Gastroesophageal sphincter (tissue), 4 donors: ENCODE measurements around the gene ANKRD33. TPM values are rescaled to one million over a fixed set of nuclear protein-coding genes. Genes with fewer than 3 reads are reported as not detected.

Experiments
- ATAC-seq: fragments of 150-250 bp; one replicate; pipeline ENCODE4 v1.9.1; 2016; ENCODE audit warnings: mild to moderate bottlenecking, moderate library complexity
- H3K27ac ChIP-seq, 4 donors: fragments of 200-600 bp; sonication (generic) in 3 of 4; 1 replicate in 3 of 4; 2 replicates in 1 of 4; pipeline ENCODE4 v1.5.1; 2016 to 2019
- H3K27me3 ChIP-seq: fragments of 200-600 bp; sonication (generic); one replicate; pipeline ENCODE4 v1.5.1; 2019
- H3K36me3 ChIP-seq, 2 donors: fragments of 200-600 bp; sonication (generic); one replicate each; pipeline ENCODE4 v1.5.1; 2019; ENCODE audit warnings: control low read depth in 1 of 2
- H3K4me1 ChIP-seq, 3 donors: fragments of 200-600 bp; sonication (generic); 1 replicate in 2 of 3; 2 replicates in 1 of 3; pipeline ENCODE4 v1.5.1; 2016 to 2019; ENCODE audit warnings: control low read depth in 2 of 3
- H3K4me3 ChIP-seq, 2 donors: fragments of 200-600 bp; sonication (generic); one replicate each; pipeline ENCODE4 v1.5.1; 2019; ENCODE audit warnings: mild to moderate bottlenecking in 1 of 2, moderate library complexity in 1 of 2
- H3K9me3 ChIP-seq, 3 donors: fragments of 200-600 bp; sonication (generic); one replicate each; pipeline ENCODE4 v1.5.1; 2017 to 2019; ENCODE audit warnings: control low read depth in 2 of 3
- EP300 ChIP-seq: sonication (generic); formaldehyde crosslinking; IDR thresholded peaks from one replicate; pipeline ENCODE4 v1.6.1; 2017; ENCODE audit warnings: antibody characterized with exemption, mild to moderate bottlenecking
- POLR2A ChIP-seq, 2 donors: fragments of 450-650 bp; IDR thresholded peaks; one replicate each; pipeline ENCODE4 v1.6.1; 2017; ENCODE audit warnings: antibody characterized with exemption in 2 of 2, mild to moderate bottlenecking in 2 of 2, moderate library complexity in 1 of 2
- POLR2AphosphoS5 ChIP-seq: sonication (generic); formaldehyde crosslinking; IDR thresholded peaks from one replicate; pipeline ENCODE4 v1.6.1; 2017; ENCODE audit warnings: antibody characterized with exemption
- WGBS, 2 donors: methylation state at CpG; one replicate each; pipeline ENCODE4 v1.1.5; 2018; ENCODE audit warnings: low coverage in 1 of 2; 5-methylcytosine and 5-hydroxymethylcytosine counted together
- total RNA-seq, 4 donors: library from RNA; depleted of rRNA; stranded (reverse); fragments of >200 nt; gene quantifications; one replicate each; pipeline ENCODE4 v1.1.0, GENCODE V29; 2016
- TF ChIP-seq, protein P1 (sequence below), 4 experiments: fragments of 200-600 bp in 2 of 4; fragments of 450-650 bp in 2 of 4; sonication (generic) in 1 of 4; IDR thresholded peaks; one replicate each; pipeline ENCODE4 v1.5.1; 2017 to 2019; ENCODE audit warnings: antibody characterized with exemption in 4 of 4, mild to moderate bottlenecking in 2 of 4, moderate library complexity in 2 of 4

The ANKRD33 gene, protein sequence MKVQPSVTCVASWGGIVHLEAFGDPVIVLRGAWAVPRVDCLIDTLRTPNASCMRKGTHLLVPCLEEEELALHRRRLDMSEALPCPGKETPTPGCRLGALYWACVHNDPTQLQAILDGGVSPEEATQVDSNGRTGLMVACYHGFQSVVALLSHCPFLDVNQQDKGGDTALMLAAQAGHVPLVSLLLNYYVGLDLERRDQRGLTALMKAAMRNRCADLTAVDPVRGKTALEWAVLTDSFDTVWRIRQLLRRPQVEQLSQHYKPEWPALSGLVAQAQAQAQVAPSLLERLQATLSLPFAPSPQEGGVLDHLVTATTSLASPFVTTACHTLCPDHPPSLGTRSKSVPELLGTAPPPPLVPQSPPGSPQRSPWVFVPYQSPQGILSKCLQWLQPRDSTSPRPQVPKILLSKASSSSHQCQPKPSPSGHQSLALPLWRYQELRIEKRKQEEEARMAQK
- not detected for total RNA-seq

DNA sequence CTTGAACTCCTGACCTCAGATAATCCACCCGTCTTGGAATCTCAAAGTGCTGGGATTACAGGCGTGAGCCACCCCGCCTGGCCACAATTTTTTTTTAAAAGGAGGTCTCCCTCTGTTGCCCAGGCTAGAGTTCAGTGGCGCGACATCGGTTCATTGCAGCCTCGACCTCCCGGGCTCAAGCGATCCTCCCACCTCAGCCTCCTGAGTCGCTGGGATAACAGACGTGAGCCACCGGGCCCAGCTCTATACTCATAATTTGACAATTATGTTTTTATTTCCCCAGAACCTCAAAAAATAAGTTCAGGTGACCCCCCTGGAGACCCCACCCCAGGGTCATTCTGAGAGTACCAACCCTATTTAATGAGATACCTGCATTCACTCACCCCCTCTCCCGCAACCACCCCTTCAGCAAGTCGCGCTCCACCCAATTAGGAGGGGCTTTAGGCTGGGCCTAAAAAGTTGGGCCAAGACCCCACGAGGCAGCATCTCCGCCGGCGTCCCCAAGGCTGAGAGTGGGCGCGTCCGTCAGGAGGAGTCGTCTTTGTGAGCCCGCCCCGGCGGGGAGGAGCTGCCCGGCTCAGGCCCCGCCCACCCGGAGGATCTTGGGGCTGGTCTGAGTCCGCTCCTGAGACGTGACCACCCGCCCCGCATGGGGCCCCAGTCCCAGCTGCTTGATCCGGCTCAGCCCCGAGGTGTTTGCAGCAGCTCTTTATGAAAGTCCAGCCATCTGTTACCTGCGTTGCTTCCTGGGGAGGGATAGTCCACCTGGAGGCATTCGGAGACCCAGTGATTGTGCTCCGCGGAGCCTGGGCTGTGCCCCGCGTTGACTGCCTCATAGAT, at the start of gene ANKRD33:
ANKRD33 (plus strand) TSS at position 628 of the 840 bp plus-strand sequence; CDS start at position 712, 84 bp downstream.
- no peak within 1 kb of the TSS for H3K27ac ChIP-seq

DNA sequence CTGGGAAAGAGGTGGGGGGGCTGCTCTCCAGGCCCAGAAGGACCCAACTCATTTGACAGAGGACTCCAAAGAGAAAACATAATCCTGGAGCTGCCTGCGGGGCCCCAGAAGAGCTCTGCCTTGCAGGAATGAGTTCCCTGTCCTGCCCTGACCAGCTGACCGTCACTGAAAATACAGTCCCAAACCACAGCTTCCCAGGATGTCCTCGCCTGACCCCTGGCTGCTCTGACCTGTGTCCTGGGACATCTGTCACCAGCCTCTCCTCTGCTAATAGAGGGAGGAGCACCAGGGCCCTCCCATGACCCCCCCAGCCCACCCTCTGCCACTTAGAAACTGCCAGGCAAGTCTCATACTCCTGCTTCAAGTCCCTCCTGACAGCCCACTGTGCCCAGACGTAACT, 49.1 kb upstream of the ANKRD33 start:
- Histone ChIP-seq H3K27me3 (peaks cover 80% of the 10 kb centered on the region), H3K27ac (no peak overlapping the region), H3K9me3 (no peaks in the 10 kb centered on the region), H3K4me3 (no peak overlapping the region), H3K36me3 (no peaks in the 10 kb centered on the region), H3K4me1 (no peaks in the 10 kb centered on the region)
- TF ChIP-seq POLR2A (IDR thresholded peaks at IDR 0.05) = no peak
- TF ChIP-seq EP300 = no peak
- no peak for TF ChIP-seq POLR2AphosphoS5
- TF ChIP-seq, protein P1, sequence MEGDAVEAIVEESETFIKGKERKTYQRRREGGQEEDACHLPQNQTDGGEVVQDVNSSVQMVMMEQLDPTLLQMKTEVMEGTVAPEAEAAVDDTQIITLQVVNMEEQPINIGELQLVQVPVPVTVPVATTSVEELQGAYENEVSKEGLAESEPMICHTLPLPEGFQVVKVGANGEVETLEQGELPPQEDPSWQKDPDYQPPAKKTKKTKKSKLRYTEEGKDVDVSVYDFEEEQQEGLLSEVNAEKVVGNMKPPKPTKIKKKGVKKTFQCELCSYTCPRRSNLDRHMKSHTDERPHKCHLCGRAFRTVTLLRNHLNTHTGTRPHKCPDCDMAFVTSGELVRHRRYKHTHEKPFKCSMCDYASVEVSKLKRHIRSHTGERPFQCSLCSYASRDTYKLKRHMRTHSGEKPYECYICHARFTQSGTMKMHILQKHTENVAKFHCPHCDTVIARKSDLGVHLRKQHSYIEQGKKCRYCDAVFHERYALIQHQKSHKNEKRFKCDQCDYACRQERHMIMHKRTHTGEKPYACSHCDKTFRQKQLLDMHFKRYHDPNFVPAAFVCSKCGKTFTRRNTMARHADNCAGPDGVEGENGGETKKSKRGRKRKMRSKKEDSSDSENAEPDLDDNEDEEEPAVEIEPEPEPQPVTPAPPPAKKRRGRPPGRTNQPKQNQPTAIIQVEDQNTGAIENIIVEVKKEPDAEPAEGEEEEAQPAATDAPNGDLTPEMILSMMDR (IDR thresholded peaks at IDR 0.05) = no peak
- ATAC-seq = peak; percentile 28
- WGBS, 2 donors = 40% methylated on average over 1 of the region's 4 CpGs; no CpG with 5 or more reads in 1 of the 2 donors

More for the DNA sequence above, at the start of gene ANKRD33:
- TF ChIP-seq EP300 = no peak
- TF ChIP-seq, protein P1 (IDR thresholded peaks at IDR 0.05) = no peak
- no peak for TF ChIP-seq POLR2A (IDR thresholded peaks at IDR 0.05)
- no peak for TF ChIP-seq POLR2AphosphoS5
- ATAC-seq = no peak
- WGBS, 2 donors = 75 to 88% methylated on average over 4 to 13 of the region's 41 CpGs
- Histone ChIP-seq H3K9me3 (no peaks in the 10 kb centered on the region), H3K36me3 (no peaks in the 10 kb centered on the region), H3K4me1 (peaks cover 0 to 18% (median 0%) of the 10 kb centered on the region in 3 donors), H3K27me3 (peaks cover 50% of the 10 kb centered on the region), H3K4me3 (no peak within 1 kb of the TSS)

DNA sequence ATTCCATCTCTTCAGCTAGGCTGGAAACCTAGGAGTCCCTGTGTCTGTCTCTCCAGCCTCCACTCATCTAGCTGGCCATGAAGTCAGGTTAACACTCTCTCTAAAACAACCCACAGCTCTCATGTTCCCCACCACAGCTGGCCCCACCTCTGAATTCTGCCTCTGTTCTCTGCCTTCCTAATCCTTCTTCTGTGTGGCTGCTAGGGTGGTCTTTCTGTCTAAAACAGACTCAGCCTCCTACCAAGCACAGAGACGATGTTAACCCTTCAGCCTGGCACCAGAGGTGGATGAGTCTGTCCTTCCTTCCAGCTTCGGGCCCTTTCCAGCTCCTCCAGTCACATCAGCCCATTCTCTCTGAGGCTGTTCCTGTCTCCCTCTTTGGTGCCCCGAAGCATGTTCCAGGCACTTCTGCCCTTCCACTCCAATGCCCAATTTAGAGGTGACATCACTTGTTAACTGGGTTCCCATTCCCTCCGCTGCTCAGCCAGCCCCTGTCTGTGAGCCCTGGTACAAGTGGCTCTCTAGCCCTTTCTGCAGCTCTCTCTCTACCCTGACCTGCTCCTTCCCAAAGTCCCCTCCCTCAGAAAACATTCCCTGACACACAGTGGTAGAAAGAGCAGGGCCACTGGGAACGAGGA, 48.5 kb upstream of the ANKRD33 start:
- Histone ChIP-seq H3K27ac (no peak overlapping the region), H3K9me3 (no peaks in the 10 kb centered on the region), H3K27me3 (peaks cover 80% of the 10 kb centered on the region), H3K36me3 (no peaks in the 10 kb centered on the region), H3K4me1 (no peaks in the 10 kb centered on the region), H3K4me3 (no peak overlapping the region)
- TF ChIP-seq, protein P1 (IDR thresholded peaks at IDR 0.05) = no peak
- no peak for TF ChIP-seq POLR2A (IDR thresholded peaks at IDR 0.05)
- TF ChIP-seq POLR2AphosphoS5 = no peak
- no peak for TF ChIP-seq EP300
- WGBS, 2 donors = 70 to 72% methylated on average over 3 to 4 of the region's 5 CpGs
- ATAC-seq = no peak

DNA sequence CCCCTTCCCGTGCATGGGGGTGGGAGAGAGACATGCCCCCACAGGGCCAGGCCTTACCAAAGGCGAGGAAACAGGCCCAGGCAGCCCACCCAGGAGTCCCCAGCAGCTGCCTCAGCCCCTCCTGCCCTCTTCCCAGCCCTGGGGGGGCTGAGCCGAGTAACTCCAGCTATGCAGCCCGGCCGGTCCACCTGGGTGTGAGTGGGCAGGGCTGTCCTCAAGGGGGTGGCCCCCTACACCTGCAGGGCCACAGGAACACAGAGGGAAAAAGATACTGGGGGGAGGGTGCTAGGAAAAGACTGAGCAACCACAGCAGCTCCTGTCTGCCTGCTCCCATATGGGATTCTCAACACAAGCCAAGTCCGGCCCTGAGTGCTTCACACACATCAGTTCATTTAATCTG, 46.9 kb upstream of the ANKRD33 start:
- no CpG with 5 or more reads among the region's 6 CpGs for WGBS, 2 donors
- TF ChIP-seq POLR2AphosphoS5 = no peak
- TF ChIP-seq EP300 = no peak
- no peak for TF ChIP-seq POLR2A (IDR thresholded peaks at IDR 0.05)
- TF ChIP-seq, protein P1 (IDR thresholded peaks at IDR 0.05) = no peak

More for the DNA sequence above, 46.9 kb upstream of the ANKRD33 start:
- Histone ChIP-seq H3K27me3 (peaks cover 83% of the 10 kb centered on the region), H3K9me3 (no peaks in the 10 kb centered on the region), H3K27ac (no peak overlapping the region), H3K4me3 (no peak overlapping the region), H3K36me3 (no peaks in the 10 kb centered on the region), H3K4me1 (peaks cover 0 to 1% (median 0%) of the 10 kb centered on the region in 3 donors)
- ATAC-seq = no peak
